Activated CD4-positive, alpha-beta memory T cell treated with anti-CD3 and anti-CD28 coated beads, Interleukin-2, amount 10 ng/mL, durations not matched to agents 7 days and 5 days (primary cell): ENCODE results near the gene DKK3. TPM values are rescaled to one million over a fixed set of nuclear protein-coding genes. Genes with fewer than 3 reads are reported as not detected.

Source experiments
- CTCF ChIA-PET: fragments of 350-600 bp; sonication (Branson Sonifier 250); formaldehyde crosslinking; loops from one replicate; lab custom pipeline; 2021; ENCODE audit warnings: antibody characterized with exemption, inconsistent platforms; lab: Charles Lee
- POLR2A ChIA-PET: fragments of 350-600 bp; sonication (Branson Sonifier 250); formaldehyde crosslinking; loops from one replicate; lab custom pipeline; 2021; ENCODE audit warnings: antibody characterized with exemption; lab: Charles Lee
- DNase-seq: peaks from one replicate; pipeline ENCODE4 v3.0.0-alpha.2; 2020
- H3K27ac Mint-ChIP-seq: one replicate; pipeline ENCODE4 v1.8.0; 2021; ENCODE audit warnings: mild to moderate bottlenecking, mixed read lengths
- H3K27me3 Mint-ChIP-seq: one replicate; pipeline ENCODE4 v1.8.0; 2021; ENCODE audit warnings: mixed read lengths
- H3K36me3 Mint-ChIP-seq: one replicate; pipeline ENCODE4 v1.8.0; 2021; ENCODE audit warnings: low read depth, mixed read lengths
- H3K4me1 Mint-ChIP-seq: one replicate; pipeline ENCODE4 v1.8.0; 2021; ENCODE audit warnings: mixed read lengths
- H3K4me3 Mint-ChIP-seq: one replicate; pipeline ENCODE4 v1.8.0; 2021; ENCODE audit warnings: mild to moderate bottlenecking, mixed read lengths
- H3K9me3 Mint-ChIP-seq: one replicate; pipeline ENCODE4 v1.8.0; 2021; ENCODE audit warnings: mixed read lengths
- total RNA-seq, 2 experiments: library from RNA; stranded (reverse); gene quantifications; one replicate each; pipeline ENCODE4 v1.2.3, GENCODE V29; 2021

DKK3 gene
- total RNA-seq, 2 experiments from 2014 or later, result not detected

GRCh38 chr11:11949482-11949881, 58.9 kb downstream of the DKK3 start:
- H3K36me3 Mint-ChIP-seq, result peaks cover 38% of the 10 kb centered on the region
- CTCF ChIA-PET, result no interaction called here

GRCh38 chr11:11948242-11948947, 60.0 kb downstream of the DKK3 start:
- H3K36me3 Mint-ChIP-seq, result peaks cover 35% of the 10 kb centered on the region
- no peaks in the 10 kb centered on the region for H3K4me1 Mint-ChIP-seq
- DNase-seq, result no peak
- CTCF ChIA-PET, result interaction anchor here (1.1 to 3.0 kb wide), 6 partner anchors 10 to 95 kb away, joined by 3 to 7 read pairs (median 5); no protein-coding TSS in a partner anchor
- POLR2A ChIA-PET, result no interaction called here
- H3K27ac Mint-ChIP-seq, result no peak overlapping the region
- H3K4me3 Mint-ChIP-seq, result no peak overlapping the region
- no peaks in the 10 kb centered on the region for H3K27me3 Mint-ChIP-seq
- H3K9me3 Mint-ChIP-seq, result no peaks in the 10 kb centered on the region

More at GRCh38 chr11:11949482-11949881, 58.9 kb downstream of the DKK3 start:
- Mint-ChIP-seq H3K4me3 (no peak overlapping the region), H3K4me1 (no peaks in the 10 kb centered on the region), H3K9me3 (no peaks in the 10 kb centered on the region), H3K27ac (no peak overlapping the region), H3K27me3 (no peaks in the 10 kb centered on the region)
- DNase-seq, result no peak
- POLR2A ChIA-PET, result no interaction called here

- no peaks in the 10 kb centered on the region for H3K9me3 Mint-ChIP-seq
- no peak overlapping the region for H3K4me3 Mint-ChIP-seq
- no peaks in the 10 kb centered on the region for H3K27me3 Mint-ChIP-seq
- DNase-seq, result no peak
- peaks cover 34% of the 10 kb centered on the region for H3K36me3 Mint-ChIP-seq
- POLR2A ChIA-PET, result no interaction called here
- no peaks in the 10 kb centered on the region for H3K4me1 Mint-ChIP-seq
- no peak overlapping the region for H3K27ac Mint-ChIP-seq
- CTCF ChIA-PET, result interaction anchor here (0.7 to 3.0 kb wide), 7 partner anchors 10 to 341 kb away, joined by 3 to 7 read pairs (median 5); no protein-coding TSS in a partner anchor
Observed at GRCh38 chr11:11947825-11948224, 60.6 kb downstream of the DKK3 start.

GRCh38 chr11:11946878-11947277, 61.5 kb downstream of the DKK3 start:
- no peak overlapping the region for H3K27ac Mint-ChIP-seq
- no peaks in the 10 kb centered on the region for H3K27me3 Mint-ChIP-seq
- no peaks in the 10 kb centered on the region for H3K9me3 Mint-ChIP-seq
- H3K4me3 Mint-ChIP-seq, result no peak overlapping the region
- CTCF ChIA-PET, result interaction anchor here (0.7 to 3.0 kb wide), 6 partner anchors 14 to 341 kb away, joined by 3 to 7 read pairs (median 5); no protein-coding TSS in a partner anchor
- H3K4me1 Mint-ChIP-seq, result no peaks in the 10 kb centered on the region
- DNase-seq, result no peak
- peaks cover 32% of the 10 kb centered on the region for H3K36me3 Mint-ChIP-seq
- POLR2A ChIA-PET, result no interaction called here

- Mint-ChIP-seq H3K4me3 (no peak overlapping the region), H3K36me3 (peaks cover 27% of the 10 kb centered on the region), H3K27ac (no peak overlapping the region), H3K4me1 (no peaks in the 10 kb centered on the region), H3K9me3 (no peaks in the 10 kb centered on the region), H3K27me3 (no peaks in the 10 kb centered on the region)
- CTCF ChIA-PET, result interaction anchor here (1.1 to 3.0 kb wide), 4 partner anchors 15 to 342 kb away, joined by 3 to 7 read pairs (median 6); no protein-coding TSS in a partner anchor
- no peak for DNase-seq
- POLR2A ChIA-PET, result no interaction called here
Observed at GRCh38 chr11:11946180-11946579, 62.2 kb downstream of the DKK3 start.

- Mint-ChIP-seq H3K36me3 (peaks cover 24% of the 10 kb centered on the region), H3K27ac (no peak overlapping the region), H3K9me3 (no peaks in the 10 kb centered on the region), H3K27me3 (no peaks in the 10 kb centered on the region), H3K4me3 (no peak overlapping the region), H3K4me1 (no peaks in the 10 kb centered on the region)
- CTCF ChIA-PET, result interaction anchor here (0.7 to 1.7 kb wide), 3 partner anchors 13 to 100 kb away, joined by 3 to 9 read pairs (median 3); no protein-coding TSS in a partner anchor
- no peak for DNase-seq
- POLR2A ChIA-PET, result no interaction called here
Observed at GRCh38 chr11:11944444-11944843, 64.0 kb downstream of the DKK3 start.

- no peaks in the 10 kb centered on the region for H3K27me3 Mint-ChIP-seq
- H3K9me3 Mint-ChIP-seq, result no peaks in the 10 kb centered on the region
- H3K27ac Mint-ChIP-seq, result no peak overlapping the region
Observed at GRCh38 chr11:11942668-11943067, 65.8 kb downstream of the DKK3 start.

GRCh38 chr11:11940551-11940950, 67.9 kb downstream of the DKK3 start:
- no peak for DNase-seq
- ChIA-PET CTCF (no interaction called here), POLR2A (no interaction called here)
- H3K27ac Mint-ChIP-seq, result no peak overlapping the region
- no peak overlapping the region for H3K4me3 Mint-ChIP-seq
- H3K27me3 Mint-ChIP-seq, result no peaks in the 10 kb centered on the region
- no peaks in the 10 kb centered on the region for H3K9me3 Mint-ChIP-seq
- peaks cover 36% of the 10 kb centered on the region for H3K36me3 Mint-ChIP-seq
- H3K4me1 Mint-ChIP-seq, result no peaks in the 10 kb centered on the region

More at GRCh38 chr11:11942668-11943067, 65.8 kb downstream of the DKK3 start:
- CTCF ChIA-PET, result interaction anchor here (1.7 kb wide), 1 partner anchor 11 kb away, joined by 9 read pairs; no protein-coding TSS in a partner anchor
- H3K4me1 Mint-ChIP-seq, result no peaks in the 10 kb centered on the region
- POLR2A ChIA-PET, result no interaction called here
- H3K4me3 Mint-ChIP-seq, result no peak overlapping the region
- H3K36me3 Mint-ChIP-seq, result peaks cover 32% of the 10 kb centered on the region
- no peak for DNase-seq

- peaks cover 43% of the 10 kb centered on the region for H3K36me3 Mint-ChIP-seq
- POLR2A ChIA-PET, result interaction anchor here (1.1 kb wide), 1 partner anchor 37 kb away, joined by 3 read pairs; no protein-coding TSS in a partner anchor
Observed at GRCh38 chr11:11937957-11938356, 70.5 kb downstream of the DKK3 start.

GRCh38 chr11:11937433-11937832, 71.0 kb downstream of the DKK3 start:
- no peak for DNase-seq
- Mint-ChIP-seq H3K4me1 (no peaks in the 10 kb centered on the region), H3K27ac (no peak overlapping the region), H3K4me3 (no peak overlapping the region), H3K36me3 (peaks cover 40% of the 10 kb centered on the region), H3K27me3 (no peaks in the 10 kb centered on the region), H3K9me3 (no peaks in the 10 kb centered on the region)
- CTCF ChIA-PET, result no interaction called here
- POLR2A ChIA-PET, result no interaction called here

More at GRCh38 chr11:11937957-11938356, 70.5 kb downstream of the DKK3 start:
- H3K4me1 Mint-ChIP-seq, result no peaks in the 10 kb centered on the region
- no peak overlapping the region for H3K27ac Mint-ChIP-seq
- H3K27me3 Mint-ChIP-seq, result no peaks in the 10 kb centered on the region
- no peak overlapping the region for H3K4me3 Mint-ChIP-seq
- H3K9me3 Mint-ChIP-seq, result no peaks in the 10 kb centered on the region
- CTCF ChIA-PET, result interaction anchor here (0.7 kb wide), 1 partner anchor 106 kb away, joined by 5 read pairs; no protein-coding TSS in a partner anchor
- no peak for DNase-seq

- H3K9me3 Mint-ChIP-seq, result no peaks in the 10 kb centered on the region
- ChIA-PET CTCF (interaction anchor here (0.9 to 1.1 kb wide), 2 partner anchors 12 to 108 kb away, joined by 3 read pairs; no protein-coding TSS in a partner anchor), POLR2A (no interaction called here)
- no peak overlapping the region for H3K4me3 Mint-ChIP-seq
- no peaks in the 10 kb centered on the region for H3K27me3 Mint-ChIP-seq
- no peaks in the 10 kb centered on the region for H3K4me1 Mint-ChIP-seq
- peaks cover 37% of the 10 kb centered on the region for H3K36me3 Mint-ChIP-seq
- DNase-seq, result no peak
- H3K27ac Mint-ChIP-seq, result no peak overlapping the region
Observed at GRCh38 chr11:11935536-11935935, 72.9 kb downstream of the DKK3 start.

- no peak for DNase-seq
- CTCF ChIA-PET, result interaction anchor here (0.8 to 2.6 kb wide), 11 partner anchors 12 to 350 kb away, joined by 3 to 46 read pairs (median 6); no protein-coding TSS in a partner anchor
- POLR2A ChIA-PET, result interaction anchor here (0.8 kb wide), 1 partner anchor 40 kb away, joined by 3 read pairs; no protein-coding TSS in a partner anchor
- no peak overlapping the region for H3K27ac Mint-ChIP-seq
- H3K4me3 Mint-ChIP-seq, result no peak overlapping the region
- H3K4me1 Mint-ChIP-seq, result peaks cover 6% of the 10 kb centered on the region
- H3K27me3 Mint-ChIP-seq, result no peaks in the 10 kb centered on the region
- peaks cover 29% of the 10 kb centered on the region for H3K36me3 Mint-ChIP-seq
- no peaks in the 10 kb centered on the region for H3K9me3 Mint-ChIP-seq
Observed at GRCh38 chr11:11931461-11932055, 76.9 kb downstream of the DKK3 start.

- ChIA-PET POLR2A (no interaction called here), CTCF (interaction anchor here (1.0 kb wide), 1 partner anchor 355 kb away, joined by 3 read pairs; no protein-coding TSS in a partner anchor)
- H3K27ac Mint-ChIP-seq, result no peak overlapping the region
- no peak overlapping the region for H3K4me3 Mint-ChIP-seq
- peaks cover 36% of the 10 kb centered on the region for H3K36me3 Mint-ChIP-seq
- H3K4me1 Mint-ChIP-seq, result peaks cover 8% of the 10 kb centered on the region
- DNase-seq, result no peak
- no peaks in the 10 kb centered on the region for H3K27me3 Mint-ChIP-seq
- no peaks in the 10 kb centered on the region for H3K9me3 Mint-ChIP-seq
Observed at GRCh38 chr11:11929920-11930319, 78.5 kb downstream of the DKK3 start.
